Myocyte (in vitro differentiated cells): ENCODE measurements around the gene RELT. TPM values are rescaled to one million over a fixed set of nuclear protein-coding genes. Genes with fewer than 3 reads are reported as not detected.

Experiments used
- DNase-seq: peaks from one replicate; pipeline ENCODE4 v3.0.0-alpha.2; 2012; ENCODE audit warnings: low read depth
- polyA plus RNA-seq: library from polyadenylated mRNA; unstranded; fragments of >200 nt; gene quantifications from one replicate; pipeline ENCODE4 v1.2.1, GENCODE V29; 2012; ENCODE audit warnings: missing spikeins
- total RNA-seq: library from RNA; depleted of rRNA; stranded (reverse); fragments of >200 nt; gene quantifications from 2 replicates; pipeline ENCODE4 v1.2.3, GENCODE V29; 2014

RELT gene, protein sequence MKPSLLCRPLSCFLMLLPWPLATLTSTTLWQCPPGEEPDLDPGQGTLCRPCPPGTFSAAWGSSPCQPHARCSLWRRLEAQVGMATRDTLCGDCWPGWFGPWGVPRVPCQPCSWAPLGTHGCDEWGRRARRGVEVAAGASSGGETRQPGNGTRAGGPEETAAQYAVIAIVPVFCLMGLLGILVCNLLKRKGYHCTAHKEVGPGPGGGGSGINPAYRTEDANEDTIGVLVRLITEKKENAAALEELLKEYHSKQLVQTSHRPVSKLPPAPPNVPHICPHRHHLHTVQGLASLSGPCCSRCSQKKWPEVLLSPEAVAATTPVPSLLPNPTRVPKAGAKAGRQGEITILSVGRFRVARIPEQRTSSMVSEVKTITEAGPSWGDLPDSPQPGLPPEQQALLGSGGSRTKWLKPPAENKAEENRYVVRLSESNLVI
- total RNA-seq: 3.4 and 10.2 TPM in 2 replicates
- polyA plus RNA-seq: 2.1 TPM

DNA sequence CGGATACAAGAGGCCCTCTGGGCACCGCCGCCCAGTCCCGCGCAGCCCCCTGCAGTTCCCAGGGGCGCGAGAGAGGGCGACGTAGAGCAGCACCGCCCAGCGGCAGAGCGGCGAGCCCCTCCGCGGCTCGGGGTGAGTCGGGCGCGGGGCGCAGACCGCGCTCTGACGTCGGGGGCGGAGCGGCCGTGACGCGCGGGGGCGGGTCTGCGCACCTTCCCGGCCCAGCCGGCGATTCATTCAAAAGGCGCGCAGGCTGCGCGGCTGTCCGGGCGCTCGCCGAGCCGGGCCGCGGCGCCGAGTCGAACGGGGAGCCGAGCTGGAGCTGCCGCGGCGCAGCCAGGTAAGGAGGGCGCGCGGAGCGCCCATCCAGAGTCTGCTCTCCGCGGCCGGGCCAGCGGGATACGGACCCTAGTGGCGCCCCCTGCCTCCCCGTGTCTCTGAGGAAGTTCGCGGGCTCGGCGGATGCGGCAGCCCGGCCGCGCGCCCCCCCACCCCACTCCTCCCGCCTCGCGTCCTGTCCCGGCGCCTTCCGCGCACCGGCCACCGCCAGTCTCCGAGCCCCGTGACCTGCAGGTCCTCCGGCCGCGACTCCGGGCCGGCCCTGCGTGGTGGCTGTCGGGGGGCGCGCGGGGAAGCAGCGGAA, at the start of gene RELT:
RELT (plus strand) TSS at position 240 of the 643 bp plus-strand sequence. CDS start 12,738 bp downstream, outside the sequence.
- DNase-seq: peak; percentile 89

DNA sequence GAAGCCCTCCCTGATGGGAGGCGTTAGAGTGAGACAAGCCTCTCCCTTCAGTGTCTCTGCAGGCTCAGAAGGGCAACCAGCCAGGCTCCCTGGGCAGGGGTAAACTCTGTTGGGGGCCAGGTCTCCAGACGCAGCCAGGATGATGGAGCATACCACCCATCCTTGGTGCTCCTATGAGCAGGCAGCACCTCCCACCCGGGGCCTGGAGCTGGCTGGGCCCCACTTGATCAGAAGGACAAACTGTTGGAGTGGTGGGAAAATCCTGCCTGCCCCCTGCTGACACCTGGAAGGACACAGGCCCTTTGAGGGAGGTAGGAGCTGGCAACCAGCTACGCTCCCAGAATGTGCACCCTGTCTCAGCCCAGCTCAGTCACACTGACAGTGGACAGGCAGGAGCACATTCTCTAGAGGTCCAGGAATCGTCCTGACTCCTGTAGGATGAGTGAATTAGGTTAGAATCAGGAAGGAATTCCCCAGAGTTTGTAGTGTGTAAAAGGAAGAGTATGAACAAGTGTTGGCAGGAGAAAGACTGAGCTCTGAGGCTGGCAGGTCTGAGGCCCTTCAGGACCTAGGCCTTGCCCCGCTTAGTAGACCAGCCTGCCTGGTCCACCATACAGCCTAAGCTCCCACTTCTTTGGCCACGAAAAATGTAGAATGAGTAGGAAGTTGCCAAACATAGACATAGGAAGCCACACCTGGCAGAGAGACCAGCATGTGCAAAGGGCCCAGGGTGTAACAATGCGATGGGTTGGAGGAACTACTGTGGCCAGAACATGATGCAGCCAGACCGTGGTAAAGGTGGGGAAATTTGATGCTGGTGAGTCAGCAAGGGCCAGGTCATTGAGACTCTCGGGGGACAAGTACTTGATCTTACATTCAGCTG, 49.0 kb upstream of the RELT start:
- DNase-seq: no peak

- DNase-seq: no peak
Measured at GRCh38 chr11:73327812-73328364, 48.3 kb upstream of the RELT start.

DNA sequence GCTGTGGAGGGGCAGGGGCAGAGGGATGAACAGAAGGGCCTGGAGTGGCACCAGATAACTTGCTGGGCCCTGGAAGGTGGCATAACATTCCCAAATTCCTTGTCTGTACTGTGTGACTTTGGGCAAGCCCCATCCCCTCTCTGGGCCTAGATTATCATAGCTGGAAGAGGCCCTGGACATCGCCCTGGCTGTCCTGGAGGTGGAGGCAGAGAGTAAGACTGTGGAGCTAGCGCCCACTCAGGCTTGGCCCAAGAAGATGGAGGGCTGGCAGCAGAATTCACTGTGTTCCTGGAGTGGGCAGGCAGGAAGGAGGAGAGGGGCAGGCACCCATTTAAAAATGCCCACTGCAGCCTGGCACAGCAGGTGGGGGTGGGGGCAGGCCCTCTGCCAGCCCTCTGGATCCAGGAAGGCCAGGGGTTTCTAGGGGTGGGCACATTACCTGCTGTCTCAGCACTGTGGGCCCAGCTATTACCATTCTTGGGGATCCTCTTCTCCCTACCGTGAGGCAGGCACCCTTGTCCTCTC, 45.6 kb upstream of the RELT start:
- no peak for DNase-seq

DNA sequence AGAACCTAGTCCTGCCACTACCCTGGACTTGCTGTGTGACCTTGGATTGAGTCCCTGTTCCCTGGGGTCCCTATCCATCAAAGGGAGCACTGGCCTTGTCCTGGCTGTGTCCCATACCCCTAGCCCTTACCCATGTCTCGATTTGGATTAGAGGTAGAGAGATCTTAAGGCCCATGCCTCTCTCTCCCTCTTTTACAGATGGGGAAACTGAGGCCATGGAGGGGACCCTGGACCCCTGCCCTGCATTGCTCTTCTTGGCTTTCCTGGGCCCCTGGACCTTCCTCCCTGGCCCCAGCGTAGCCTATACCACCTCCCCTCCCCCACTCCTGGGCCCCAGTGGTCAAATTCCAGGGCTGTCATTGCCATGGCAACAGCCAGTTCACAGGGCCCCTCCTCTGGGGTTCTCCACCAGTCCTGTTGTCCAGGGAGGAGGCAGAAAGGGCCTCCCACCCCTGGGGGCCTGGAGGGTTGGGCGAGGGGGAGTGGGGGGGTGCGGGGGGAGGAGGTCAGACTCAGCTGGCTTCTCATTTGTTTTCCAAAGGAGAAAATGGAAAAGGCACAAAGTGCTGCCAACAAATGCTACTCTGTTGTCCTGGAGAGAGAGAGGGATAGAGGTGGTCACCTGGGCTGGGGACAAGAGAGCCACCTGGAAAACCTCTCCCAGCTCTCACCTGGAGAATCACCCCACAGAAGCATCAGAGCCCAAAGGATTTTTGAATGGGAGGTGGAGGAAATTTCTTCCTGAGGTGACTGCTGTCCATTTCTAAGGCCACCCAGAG, 44.9 kb upstream of the RELT start:
- DNase-seq: no peak

- no peak for DNase-seq
Measured at GRCh38 chr11:73333173-73333572, 43.0 kb upstream of the RELT start.

DNA sequence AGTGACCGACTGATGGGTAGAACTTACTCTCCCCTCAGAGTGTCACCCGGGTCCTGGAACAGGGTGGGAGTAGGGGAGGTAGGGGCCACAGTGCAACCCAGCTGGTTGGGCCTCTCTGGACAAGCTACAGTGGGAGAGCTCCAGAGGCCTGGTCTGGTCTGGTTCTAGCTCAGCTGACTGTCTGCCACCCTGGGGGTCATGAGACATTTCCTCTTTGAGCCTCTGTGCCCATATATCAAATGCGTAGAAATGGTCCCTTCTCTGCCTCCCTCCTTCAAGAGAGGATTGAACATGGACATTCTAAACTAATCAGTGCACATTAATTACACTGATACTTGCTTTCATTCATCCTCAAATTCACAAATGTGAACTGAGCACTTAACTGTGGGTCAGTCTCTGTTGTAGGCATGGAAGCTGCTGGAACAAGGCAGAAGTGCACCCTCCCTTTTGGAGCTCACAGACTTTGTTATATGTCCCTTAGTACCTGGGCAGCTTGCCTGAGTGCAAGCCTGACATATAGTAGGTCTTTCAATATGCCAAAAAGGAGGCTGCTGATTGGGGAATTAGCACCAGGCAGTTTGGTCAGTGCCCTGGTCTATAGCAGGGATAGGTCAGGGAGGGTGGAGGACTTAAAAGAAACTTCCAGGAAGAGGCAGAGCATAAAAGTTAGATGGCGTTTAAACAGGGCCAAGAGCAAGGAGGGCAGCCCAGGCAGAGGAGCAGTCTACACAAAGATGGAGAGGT, 42.4 kb upstream of the RELT start:
- no peak for DNase-seq

GRCh38 chr11:73334384-73335203, 41.6 kb upstream of the RELT start:
- peak; percentile 88 for DNase-seq

DNA sequence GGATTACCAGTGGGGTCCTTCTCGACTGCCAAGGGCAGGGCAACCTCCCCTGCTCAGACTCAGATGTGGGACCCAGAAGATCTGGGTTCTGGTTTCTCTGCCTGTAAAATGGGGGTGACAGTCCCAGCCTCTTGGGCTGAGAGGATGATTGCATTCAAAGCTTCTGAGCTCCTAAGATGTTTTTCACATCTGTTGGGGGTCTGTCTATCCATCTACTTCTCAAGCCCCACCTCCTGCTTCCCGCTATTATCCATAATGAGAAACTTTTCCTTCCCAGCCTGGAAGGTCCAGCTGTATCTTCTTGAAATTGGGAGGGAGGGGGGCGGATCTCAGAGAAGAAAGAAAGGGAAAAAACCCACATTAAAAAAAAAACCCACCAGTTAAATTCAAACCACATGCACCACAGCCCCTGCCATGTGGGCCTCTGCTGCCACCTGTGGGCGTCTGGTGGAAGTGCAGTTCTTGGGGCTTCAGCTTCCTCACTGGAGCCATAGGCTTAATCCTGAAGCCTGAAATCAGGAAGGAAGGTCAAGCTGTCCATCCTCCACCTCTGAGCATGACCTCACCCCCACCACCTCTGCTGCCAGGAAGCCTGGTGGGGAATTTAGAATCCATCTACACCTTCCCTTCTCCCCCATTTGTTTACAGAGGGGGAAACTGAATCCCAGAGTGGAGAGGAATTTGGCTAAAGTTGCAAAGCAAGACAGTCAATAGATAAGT, 40.8 kb upstream of the RELT start:
- peak; percentile 87 for DNase-seq

DNA sequence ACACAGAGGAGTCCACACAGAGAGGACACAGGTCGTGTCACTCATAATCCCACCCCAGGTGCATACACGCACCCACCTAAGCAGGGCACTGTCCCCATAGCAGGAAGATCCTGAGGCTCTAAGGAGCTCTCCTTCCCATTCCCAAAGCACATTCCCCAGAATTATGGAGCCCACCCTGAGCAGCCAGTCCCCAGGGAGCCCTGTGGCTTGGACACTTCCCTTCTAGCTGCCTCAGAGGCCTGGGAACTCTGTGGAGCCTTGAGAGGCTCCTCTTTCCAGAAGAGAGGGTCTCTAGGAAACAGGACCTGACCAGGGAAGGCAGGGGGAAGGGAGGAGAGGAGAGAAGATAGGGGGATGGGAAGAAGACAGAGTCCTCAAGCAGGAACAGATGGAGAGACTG, 38.4 kb upstream of the RELT start:
- DNase-seq: no peak

- DNase-seq: no peak
Measured at GRCh38 chr11:73338279-73338678, 37.9 kb upstream of the RELT start.

DNA sequence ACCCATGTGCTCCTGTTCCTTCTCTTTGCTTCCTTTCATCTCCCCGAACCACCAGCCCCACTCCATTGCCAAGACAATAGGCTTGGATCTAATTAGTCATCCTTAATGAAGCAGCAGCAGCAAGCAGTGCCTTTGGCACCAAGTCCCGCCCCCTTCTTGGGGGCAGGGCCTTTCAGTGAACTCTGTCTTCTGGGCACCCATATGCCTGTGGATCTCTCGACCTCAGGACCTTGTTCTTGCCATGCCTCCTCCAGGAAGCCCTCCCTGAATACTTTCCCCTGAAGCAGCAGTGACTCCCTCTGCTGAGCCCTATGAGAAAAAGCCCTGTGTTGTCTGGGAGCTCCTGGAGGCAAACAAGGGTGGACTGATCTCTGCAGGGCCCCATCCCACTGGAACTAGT, 36.0 kb upstream of the RELT start:
- no peak for DNase-seq

GRCh38 chr11:73342633-73343032, 33.6 kb upstream of the RELT start:
- DNase-seq: no peak

DNA sequence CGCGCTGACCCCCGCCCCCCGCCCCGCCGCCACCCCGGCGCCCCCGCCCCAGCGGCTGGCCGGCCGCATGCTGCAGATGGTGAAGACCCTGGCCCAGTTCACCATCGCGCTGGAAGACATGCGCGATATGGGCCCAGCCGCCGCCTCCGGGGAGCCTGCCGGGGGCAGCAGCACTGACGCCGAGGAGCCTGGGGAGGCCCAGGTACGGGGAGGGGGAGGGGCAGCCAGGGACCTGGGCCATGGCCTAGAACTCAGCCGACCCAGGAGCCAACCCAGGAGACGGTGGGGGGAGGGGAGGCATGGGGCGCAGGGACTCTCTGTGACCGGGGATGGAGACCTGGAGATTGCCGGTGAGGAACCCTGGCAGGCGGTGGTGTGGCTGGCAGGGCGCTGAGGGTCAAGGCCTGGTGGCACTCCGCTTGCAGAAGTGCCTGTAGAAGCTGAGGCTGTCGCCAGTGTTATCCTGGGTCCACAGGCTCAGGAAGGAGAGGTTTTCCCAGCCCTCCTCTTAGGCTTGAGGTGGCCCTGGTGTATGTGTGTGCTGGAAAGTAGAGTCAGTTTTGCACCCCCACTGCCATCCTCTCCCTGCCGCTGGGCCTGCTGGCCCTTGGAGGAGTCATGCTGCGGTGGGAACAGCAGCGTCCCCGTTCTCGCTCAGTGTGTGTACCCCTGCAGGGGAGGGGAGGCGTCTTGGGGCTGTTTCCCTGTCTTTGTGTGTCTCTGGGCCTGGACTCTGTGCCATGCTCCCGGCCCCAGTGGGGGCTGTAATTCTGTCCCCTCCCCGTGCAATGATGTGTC, 32.9 kb upstream of the RELT start:
- DNase-seq: no peak

DNA sequence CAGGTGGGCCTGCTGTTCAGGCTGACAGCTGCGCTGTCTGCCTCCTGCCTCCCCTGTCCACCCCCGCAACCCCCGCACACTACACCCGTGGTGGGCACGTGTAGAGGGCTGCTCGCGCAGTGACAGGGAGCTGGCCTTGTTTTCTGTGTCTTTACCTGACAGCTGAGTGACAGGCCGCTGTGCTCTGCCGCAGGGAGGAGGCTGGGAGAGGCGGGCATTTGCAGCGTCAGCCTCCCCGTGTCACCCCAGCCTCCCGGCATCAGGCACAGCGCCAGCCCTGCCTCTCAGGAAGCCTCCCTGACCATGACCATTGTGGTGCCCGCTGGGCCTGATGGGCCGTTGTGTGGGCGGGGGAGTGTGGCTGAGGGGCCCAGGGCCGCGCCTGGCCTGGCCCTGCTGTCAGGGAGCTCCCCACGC, 32.0 kb upstream of the RELT start:
- peak; percentile 66 for DNase-seq

DNA sequence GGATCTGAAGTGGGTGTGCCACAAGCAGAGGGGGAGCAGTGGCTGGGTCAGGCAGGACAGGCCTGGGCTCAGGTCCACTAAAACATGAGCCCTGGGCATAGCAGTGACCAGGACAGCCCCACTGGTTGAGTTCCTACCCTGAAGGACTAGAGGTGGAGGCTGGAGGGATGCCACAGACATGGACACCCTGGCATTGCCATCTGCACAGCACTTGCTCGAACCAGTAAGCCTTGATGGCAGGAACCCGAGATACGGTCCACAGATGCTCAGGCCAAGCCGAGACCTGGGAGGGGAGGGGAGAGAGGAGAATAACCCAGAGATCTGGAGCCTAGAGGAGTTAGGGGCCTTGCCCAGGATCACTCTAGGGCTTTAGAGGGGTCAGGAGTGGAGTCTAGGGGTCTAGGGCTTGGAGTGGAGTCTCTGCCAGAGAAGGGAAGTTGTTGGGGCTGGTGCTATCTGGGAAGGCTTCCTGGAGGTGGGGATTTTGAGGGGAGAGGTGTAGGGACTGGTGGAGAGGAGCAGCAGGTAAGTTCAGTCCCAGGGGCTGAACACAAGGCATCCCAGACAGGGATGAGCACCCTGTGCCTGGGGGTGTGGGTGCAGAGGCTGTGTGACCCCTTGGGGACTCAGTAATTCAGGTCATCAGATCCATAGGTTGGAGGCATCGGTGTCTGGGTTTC, 30.6 kb upstream of the RELT start:
- no peak for DNase-seq
